DMS79 treated with DMSO at 0.1 percent for 48 hours (cell line): ENCODE data around the gene PRR18.

Experiments
- DNase-seq: peaks from one replicate; lab custom pipeline; 2025; lab: John Stamatoyannopoulos, UW

PRR18 gene

GRCh38 chr6:166275714-166276166, 32.5 kb downstream of the PRR18 start:
- peak; percentile 63 for DNase-seq

GRCh38 chr6:166274739-166275370, 33.3 kb downstream of the PRR18 start:
- no peak for DNase-seq

GRCh38 chr6:166274163-166274562, 34.0 kb downstream of the PRR18 start:
- DNase-seq, result no peak

GRCh38 chr6:166271376-166271765, 36.8 kb downstream of the PRR18 start:
- DNase-seq, result no peak

- DNase-seq, result no peak
Measured at GRCh38 chr6:166270706-166271375, 37.4 kb downstream of the PRR18 start.

- no peak for DNase-seq
Measured at GRCh38 chr6:166269301-166270039, 38.7 kb downstream of the PRR18 start.

GRCh38 chr6:166268431-166268830, 39.8 kb downstream of the PRR18 start:
- DNase-seq, result no peak

- no peak for DNase-seq
Measured at GRCh38 chr6:166267526-166267925, 40.7 kb downstream of the PRR18 start.

GRCh38 chr6:166266336-166266735, 41.9 kb downstream of the PRR18 start:
- no peak for DNase-seq

- DNase-seq, result no peak
Measured at GRCh38 chr6:166262743-166263515, 45.3 kb downstream of the PRR18 start.

GRCh38 chr6:166259296-166259977, 48.8 kb downstream of the PRR18 start:
- DNase-seq, result no peak

- DNase-seq, result no peak
Measured at GRCh38 chr6:166258854-166259276, 49.3 kb downstream of the PRR18 start.

- DNase-seq, result no peak
Measured at GRCh38 chr6:166257911-166258318, 50.3 kb downstream of the PRR18 start.
